Skeletal muscle tissue (tissue), 4 donors: ENCODE measurements around the gene LY9. TPM values are rescaled to one million over a fixed set of nuclear protein-coding genes. Genes with fewer than 3 reads are reported as not detected.

ENCODE experiments used
- H3K27ac ChIP-seq: one replicate; pipeline ENCODE4 v1.7.0; 2013; ENCODE audit warnings: mild to moderate bottlenecking, low read depth, low read length, inconsistent platforms
- H3K27me3 ChIP-seq, 3 donors: one replicate each; pipeline ENCODE4 v1.7.0; 2013; ENCODE audit warnings: low read length in 3 of 3; ENCODE audit not compliant: control insufficient read depth in 3 of 3, insufficient read depth in 3 of 3
- H3K36me3 ChIP-seq, 3 donors: one replicate each; pipeline ENCODE4 v1.7.0; 2013; ENCODE audit warnings: low read length in 3 of 3; ENCODE audit not compliant: control insufficient read depth in 3 of 3, insufficient read depth in 3 of 3
- H3K4me1 ChIP-seq, 3 donors: one replicate each; pipeline ENCODE4 v1.7.0; 2013; ENCODE audit warnings: low read length in 3 of 3, mild to moderate bottlenecking in 3 of 3; ENCODE audit not compliant: control insufficient read depth in 3 of 3, insufficient read depth in 3 of 3
- H3K4me3 ChIP-seq, 3 donors: one replicate each; pipeline ENCODE4 v1.7.0; 2013; ENCODE audit warnings: low read length in 3 of 3
- H3K9ac ChIP-seq, 3 donors: one replicate each; pipeline ENCODE4 v1.7.0; 2013; ENCODE audit warnings: low read length in 3 of 3, mild to moderate bottlenecking in 3 of 3, moderate library complexity in 2 of 3, low read depth in 1 of 3
- H3K9me3 ChIP-seq, 3 donors: one replicate each; pipeline ENCODE4 v1.7.0; 2013; ENCODE audit warnings: low read length in 3 of 3; ENCODE audit not compliant: control insufficient read depth in 3 of 3
- total RNA-seq: library from RNA; depleted of rRNA; stranded (reverse); fragments of >200 nt; gene quantifications from one replicate; pipeline ENCODE4 v1.2.3, GENCODE V29; 2014
- donor health status: Osteomylitis.

Gene LY9
- total RNA-seq, 1 donor from 2014 or later = not detected

DNA sequence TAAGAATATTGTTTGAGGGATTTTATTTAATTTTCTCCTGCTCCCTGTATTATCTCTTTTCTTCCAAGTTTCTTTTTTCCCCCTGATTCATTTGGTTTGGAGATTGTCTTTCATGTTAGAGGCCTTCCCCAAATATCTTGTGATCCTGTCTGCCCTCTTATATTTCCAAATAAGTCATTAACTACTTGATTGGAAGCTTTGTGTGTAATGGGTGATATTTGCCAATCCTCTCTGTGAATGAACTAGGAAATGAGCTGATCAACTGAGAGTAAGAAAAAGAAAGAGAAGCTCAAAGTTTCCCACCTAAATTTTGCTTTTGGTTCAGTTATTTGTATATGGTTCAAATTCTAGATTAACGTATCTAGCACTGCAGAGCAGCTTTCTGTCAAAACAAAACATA, 23.6 kb upstream of the LY9 start:
- no peak overlapping the region for H3K9ac ChIP-seq
- H3K27ac ChIP-seq = no peak overlapping the region
- peaks cover 0 to 5% (median 0%) of the 10 kb centered on the region in 3 donors for H3K27me3 ChIP-seq
- no peaks in the 10 kb centered on the region for H3K9me3 ChIP-seq
- no peaks in the 10 kb centered on the region for H3K36me3 ChIP-seq
- no peak overlapping the region for H3K4me3 ChIP-seq
- H3K4me1 ChIP-seq = no peaks in the 10 kb centered on the region

DNA sequence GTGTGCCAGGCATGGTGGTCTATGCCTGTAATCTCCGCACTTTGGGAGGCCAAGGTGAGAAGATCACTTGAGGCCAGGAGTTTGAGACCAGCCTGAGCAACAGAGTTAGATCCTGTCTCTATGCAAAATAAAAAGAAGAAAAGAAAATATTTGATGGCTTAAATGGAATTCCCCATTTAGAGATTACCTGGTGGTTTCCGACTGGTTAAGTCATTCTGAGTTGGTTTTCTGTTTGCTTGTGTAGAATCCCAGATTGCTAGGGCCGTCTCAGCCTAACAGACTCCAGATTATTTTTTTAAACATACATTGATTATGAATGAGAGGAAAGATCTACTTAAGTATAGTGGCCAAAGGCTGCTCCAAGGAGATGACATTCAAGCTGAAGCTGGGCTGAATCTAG, 22.9 kb upstream of the LY9 start:
- no peaks in the 10 kb centered on the region for H3K9me3 ChIP-seq
- H3K4me1 ChIP-seq = no peaks in the 10 kb centered on the region
- H3K36me3 ChIP-seq = no peaks in the 10 kb centered on the region
- no peak overlapping the region for H3K9ac ChIP-seq
- H3K27ac ChIP-seq = no peak overlapping the region
- no peak overlapping the region for H3K4me3 ChIP-seq
- H3K27me3 ChIP-seq = peaks cover 0 to 5% (median 0%) of the 10 kb centered on the region in 3 donors

DNA sequence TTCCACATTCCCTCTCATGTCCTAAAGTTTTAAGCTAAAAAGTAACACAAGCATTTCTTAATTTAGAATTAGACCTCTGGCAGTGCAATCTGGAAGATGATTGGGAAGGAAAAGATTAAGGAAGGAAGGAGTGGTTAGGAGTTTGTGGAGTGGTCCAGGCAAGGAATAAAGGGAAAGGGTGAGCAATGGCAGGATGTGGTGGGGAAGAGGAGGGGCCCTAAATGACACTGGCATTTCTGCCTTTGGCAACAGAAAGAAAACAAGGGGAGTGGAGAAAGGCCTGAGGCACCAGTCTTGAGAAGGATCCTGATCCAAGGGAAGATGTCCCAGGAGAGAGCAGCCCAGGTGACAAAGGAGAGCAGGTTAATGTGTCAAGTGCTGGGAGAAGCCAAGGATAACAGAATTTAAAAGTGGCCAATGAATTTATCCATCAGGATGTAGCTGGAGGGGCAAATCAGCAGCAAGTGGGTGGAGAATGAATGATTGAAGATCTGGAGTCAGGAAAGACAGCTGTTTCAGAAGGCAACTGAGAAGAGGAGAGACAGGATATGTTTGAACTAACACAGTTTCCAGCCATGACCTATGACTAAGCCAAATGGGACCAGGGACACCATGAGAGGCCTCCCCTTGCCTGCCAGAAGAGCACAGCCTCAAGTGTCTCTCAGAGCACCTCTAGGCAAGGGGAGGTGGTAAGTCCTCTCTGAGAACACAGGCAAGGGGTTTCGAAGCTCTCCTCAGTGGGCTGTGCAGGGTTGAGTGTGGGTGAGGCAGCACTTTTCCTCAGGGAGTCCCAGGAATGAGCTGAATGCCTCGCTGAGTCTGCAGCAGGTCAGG, 20.9 kb upstream of the LY9 start:
- no peaks in the 10 kb centered on the region for H3K9me3 ChIP-seq
- H3K27ac ChIP-seq = no peak overlapping the region
- no peak overlapping the region for H3K9ac ChIP-seq
- no peak overlapping the region for H3K4me3 ChIP-seq
- H3K27me3 ChIP-seq = peaks cover 0 to 5% (median 0%) of the 10 kb centered on the region in 3 donors
- H3K36me3 ChIP-seq = no peaks in the 10 kb centered on the region
- no peaks in the 10 kb centered on the region for H3K4me1 ChIP-seq

DNA sequence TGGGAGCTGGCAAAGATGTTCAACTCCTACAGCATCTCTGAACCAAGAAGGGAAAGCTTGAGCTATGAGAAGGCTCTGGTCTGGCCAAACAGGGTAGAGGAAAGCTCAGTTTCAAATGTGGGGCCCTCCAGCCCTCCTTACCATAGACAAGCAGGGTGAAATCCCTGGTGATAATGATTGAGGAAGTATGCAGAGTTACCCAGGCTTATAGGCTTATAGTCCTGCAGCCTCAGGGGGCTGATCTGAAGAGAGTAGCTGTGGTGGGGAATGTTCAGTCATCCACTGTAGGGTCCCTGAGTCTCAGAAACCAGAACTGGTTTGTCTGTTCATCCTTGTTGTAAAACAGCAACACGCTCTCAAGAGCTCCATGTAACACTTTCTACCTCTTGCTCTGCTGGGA, 19.8 kb upstream of the LY9 start:
- no peaks in the 10 kb centered on the region for H3K9me3 ChIP-seq
- peaks cover 0 to 5% (median 0%) of the 10 kb centered on the region in 3 donors for H3K27me3 ChIP-seq
- no peaks in the 10 kb centered on the region for H3K4me1 ChIP-seq
- no peak overlapping the region for H3K4me3 ChIP-seq
- no peak overlapping the region for H3K27ac ChIP-seq
- H3K9ac ChIP-seq = no peak overlapping the region
- H3K36me3 ChIP-seq = no peaks in the 10 kb centered on the region

DNA sequence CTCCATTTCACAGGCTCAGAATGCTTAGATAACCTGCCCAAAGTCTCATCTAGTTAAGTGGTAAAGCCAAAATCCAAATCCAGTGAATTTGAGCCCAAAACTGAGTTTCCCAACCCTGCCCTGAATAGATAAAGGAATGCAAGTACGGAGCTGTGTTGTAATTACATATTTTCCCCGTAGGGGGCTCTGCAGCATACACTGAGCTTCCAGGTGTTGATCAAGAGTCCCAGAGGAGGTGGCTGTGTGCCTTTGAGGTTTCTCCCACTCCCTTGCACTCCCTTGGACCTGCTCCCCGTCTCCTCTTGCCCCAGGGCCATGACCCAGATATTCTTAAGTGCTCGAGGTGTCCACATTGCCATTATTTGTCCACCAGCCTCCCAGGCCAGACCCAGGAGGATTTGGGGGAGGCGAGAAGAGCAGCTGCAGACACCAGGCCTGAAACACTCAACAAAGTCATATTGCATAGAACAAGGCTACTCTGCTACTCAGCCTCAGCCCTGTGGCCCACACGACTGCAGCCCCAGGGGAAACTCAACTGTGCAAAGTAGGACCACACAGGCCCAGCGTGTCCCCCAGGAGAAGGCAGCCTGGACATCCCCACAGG, 18.4 kb upstream of the LY9 start:
- H3K4me3 ChIP-seq = no peak overlapping the region
- H3K9me3 ChIP-seq = no peaks in the 10 kb centered on the region
- H3K27ac ChIP-seq = no peak overlapping the region

DNA sequence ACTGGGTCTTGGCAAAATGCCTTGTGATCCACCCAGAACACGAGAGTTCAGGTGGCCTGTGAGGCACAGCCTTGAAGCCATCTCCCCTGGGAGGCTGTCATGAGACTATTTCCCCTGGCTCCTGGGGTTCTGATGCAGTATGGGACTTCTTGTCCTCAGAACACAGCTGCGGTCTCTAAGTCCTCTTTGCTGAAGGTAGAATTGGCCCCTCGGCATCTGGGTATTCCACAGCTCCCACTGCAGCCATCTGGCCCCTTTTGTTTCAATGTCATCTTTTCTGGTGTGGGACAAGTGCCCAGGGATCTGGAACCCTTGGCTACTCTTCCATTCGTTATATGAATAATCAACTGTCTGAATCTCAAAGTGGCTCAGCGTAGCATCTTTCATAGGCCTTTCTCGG, 17.0 kb upstream of the LY9 start:
- no peaks in the 10 kb centered on the region for H3K36me3 ChIP-seq
- no peak overlapping the region for H3K4me3 ChIP-seq
- peaks cover 0 to 5% (median 0%) of the 10 kb centered on the region in 3 donors for H3K27me3 ChIP-seq
- no peaks in the 10 kb centered on the region for H3K9me3 ChIP-seq
- no peak overlapping the region for H3K9ac ChIP-seq
- H3K27ac ChIP-seq = no peak overlapping the region
- no peaks in the 10 kb centered on the region for H3K4me1 ChIP-seq

More for the DNA sequence above, 18.4 kb upstream of the LY9 start:
- Histone ChIP-seq H3K4me1 (no peaks in the 10 kb centered on the region), H3K27me3 (peaks cover 0 to 5% (median 0%) of the 10 kb centered on the region in 3 donors), H3K9ac (no peak overlapping the region), H3K36me3 (no peaks in the 10 kb centered on the region)

DNA sequence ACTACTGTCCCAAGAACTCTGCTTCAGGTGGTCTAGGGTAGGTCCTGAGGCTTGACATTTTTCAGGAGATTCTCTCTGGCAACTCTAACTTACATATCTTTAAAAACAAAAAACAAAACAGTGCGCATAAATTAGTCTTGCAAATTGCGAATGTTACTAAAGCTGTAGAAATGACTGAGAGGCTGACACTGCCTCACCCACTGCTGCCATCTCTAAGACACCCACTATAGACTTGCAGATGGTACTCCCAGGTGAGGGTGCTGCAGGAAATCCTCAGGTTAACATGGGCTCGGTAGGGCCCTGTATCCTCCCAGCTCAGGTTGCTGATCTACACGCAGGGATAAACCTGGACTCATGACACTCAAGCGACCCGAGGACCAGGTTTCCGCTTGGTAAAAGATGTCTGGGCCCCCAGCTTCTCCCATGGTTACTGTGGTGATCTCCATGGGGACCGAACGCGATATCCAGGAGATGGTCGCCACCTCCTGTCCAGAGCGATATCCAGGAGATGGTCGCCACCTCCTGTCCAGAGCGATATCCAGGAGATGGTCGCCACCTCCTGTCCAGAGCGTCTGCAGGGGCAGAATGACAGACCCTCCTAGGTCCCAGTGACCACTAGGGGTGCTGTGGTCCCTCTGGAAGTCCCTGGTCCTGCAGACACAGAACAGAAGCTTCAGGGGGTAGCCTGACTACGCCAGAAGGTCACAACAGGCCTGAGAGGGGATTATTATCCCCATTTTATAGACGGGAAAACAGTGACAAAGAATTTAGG, 16.2 kb upstream of the LY9 start:
- no peak overlapping the region for H3K9ac ChIP-seq
- H3K9me3 ChIP-seq = no peaks in the 10 kb centered on the region
- peaks cover 0 to 5% (median 0%) of the 10 kb centered on the region in 3 donors for H3K27me3 ChIP-seq
- no peaks in the 10 kb centered on the region for H3K36me3 ChIP-seq
- no peak overlapping the region for H3K27ac ChIP-seq
- no peak overlapping the region for H3K4me3 ChIP-seq
- H3K4me1 ChIP-seq = no peaks in the 10 kb centered on the region

DNA sequence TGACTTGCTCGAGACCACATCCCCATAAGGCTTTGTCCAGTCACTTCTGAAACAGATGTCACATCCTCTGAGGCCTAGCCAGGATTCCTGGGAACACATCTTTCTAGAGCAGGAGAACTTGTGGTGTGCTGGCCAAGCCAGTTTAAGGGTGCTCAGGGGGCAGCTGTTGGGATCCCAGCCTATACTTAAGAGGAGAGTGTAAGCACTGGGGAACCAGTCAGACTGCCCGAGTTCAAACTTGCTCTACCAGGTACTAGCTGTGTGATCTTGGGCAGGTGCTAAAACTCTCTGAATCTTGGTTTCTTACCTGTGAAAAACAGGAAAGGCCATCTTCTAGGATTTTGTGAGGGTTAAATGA, 15.6 kb upstream of the LY9 start:
- Histone ChIP-seq H3K27me3 (peaks cover 0 to 5% (median 0%) of the 10 kb centered on the region in 3 donors), H3K4me1 (no peaks in the 10 kb centered on the region)

DNA sequence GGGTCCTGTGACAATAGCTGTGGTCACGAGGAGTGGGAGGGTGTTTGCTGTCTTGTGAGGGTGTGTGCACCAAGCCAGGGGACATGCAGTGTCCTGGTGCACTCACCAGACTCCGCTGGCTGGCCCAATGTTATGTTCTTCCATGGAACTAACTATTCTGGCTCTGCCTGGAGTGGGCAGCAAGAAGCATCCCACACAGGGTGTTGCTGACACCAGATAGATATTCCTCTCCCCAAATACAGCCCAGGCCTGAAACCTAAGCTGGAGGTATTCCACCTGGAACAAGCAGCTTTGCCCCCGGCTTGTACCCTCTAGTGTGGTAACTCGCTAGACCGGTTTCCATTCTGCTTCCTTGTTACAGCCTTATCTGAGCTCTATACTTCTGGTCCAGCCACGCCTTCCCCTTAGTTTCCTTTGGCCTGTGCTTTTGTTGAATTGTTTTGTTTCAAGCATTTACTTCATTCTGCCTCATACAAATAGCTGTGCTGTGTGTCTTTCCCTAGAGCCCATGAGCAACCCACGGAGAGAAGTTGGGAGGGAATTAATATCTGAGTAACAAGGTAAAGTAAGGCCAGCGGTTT, 14.7 kb upstream of the LY9 start:
- Histone ChIP-seq H3K27ac (no peak overlapping the region), H3K36me3 (no peaks in the 10 kb centered on the region), H3K9ac (no peak overlapping the region)

More for the DNA sequence above, 15.6 kb upstream of the LY9 start:
- H3K4me3 ChIP-seq = no peak overlapping the region
- H3K9me3 ChIP-seq = no peaks in the 10 kb centered on the region
- no peaks in the 10 kb centered on the region for H3K36me3 ChIP-seq
- H3K27ac ChIP-seq = no peak overlapping the region
- no peak overlapping the region for H3K9ac ChIP-seq

More for the DNA sequence above, 14.7 kb upstream of the LY9 start:
- Histone ChIP-seq H3K27me3 (no peaks in the 10 kb centered on the region), H3K9me3 (no peaks in the 10 kb centered on the region), H3K4me1 (no peaks in the 10 kb centered on the region), H3K4me3 (no peak overlapping the region)
